Measurements from ENCODE around the gene LRBA. TPM values are rescaled to one million over a fixed set of nuclear protein-coding genes. Genes with fewer than 3 reads are reported as not detected.
A peak's percentile ranks its signal among the peaks of the same experiment; 100 is the strongest.

Gene LRBA
- total RNA-seq, 2 donors from 2014 or later, result 37.7 to 70.5 TPM

DNA sequence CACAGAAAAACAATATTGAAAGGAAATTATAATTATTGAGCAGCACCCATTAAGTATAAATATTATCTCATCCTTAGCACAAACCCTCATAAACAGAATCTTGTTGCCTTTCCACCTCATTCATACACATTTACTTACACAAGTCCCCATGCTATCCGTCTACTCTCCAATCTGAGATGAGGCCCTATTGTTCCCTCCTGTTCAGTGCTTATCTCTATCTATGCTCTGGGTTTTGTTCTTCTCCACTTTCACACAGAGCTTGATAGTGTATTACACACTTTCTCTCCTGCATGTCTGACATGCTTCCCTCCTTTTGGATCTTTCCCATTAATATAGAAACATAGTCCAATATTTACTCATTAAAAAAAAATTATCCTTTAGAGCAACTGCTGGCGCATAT, 671.3 kb downstream of the LRBA start:
- peaks cover 5 to 13% of the 10 kb centered on the region in 2 donors for H3K4me1 Mint-ChIP-seq (ENCODE audit: low read depth in 2 of 2)
- peaks cover 6% of the 10 kb centered on the region for H3K36me3 Mint-ChIP-seq
- H3K4me3 Mint-ChIP-seq, result no peak overlapping the region
- DNase-seq (ENCODE audit: low spot score), result no peak
- no peaks in the 10 kb centered on the region for H3K9me3 Mint-ChIP-seq
- H3K27ac Mint-ChIP-seq, result no peak overlapping the region
- no peaks in the 10 kb centered on the region for H3K27me3 Mint-ChIP-seq
- no peak for ATAC-seq

- Mint-ChIP-seq H3K9me3 (no peaks in the 10 kb centered on the region), H3K36me3 (peaks cover 6% of the 10 kb centered on the region), H3K4me3 (no peak overlapping the region), H3K27me3 (no peaks in the 10 kb centered on the region), H3K27ac (no peak overlapping the region), H3K4me1 (ENCODE audit: low read depth in 2 of 2) (peaks cover 1 to 7% of the 10 kb centered on the region in 2 donors)
- ATAC-seq, result no peak
- DNase-seq (ENCODE audit: low spot score), result no peak
Observed at GRCh38 chr4:150342945-150343344, 672.1 kb downstream of the LRBA start.

- DNase-seq (ENCODE audit: low spot score) (no peak), ATAC-seq (no peak)
- Mint-ChIP-seq H3K9me3 (no peaks in the 10 kb centered on the region), H3K27me3 (no peaks in the 10 kb centered on the region), H3K4me3 (no peak overlapping the region), H3K27ac (no peak overlapping the region), H3K4me1 (ENCODE audit: low read depth in 2 of 2) (no peaks in the 10 kb centered on the region), H3K36me3 (no peaks in the 10 kb centered on the region)
Observed at GRCh38 chr4:150337734-150338133, 677.4 kb downstream of the LRBA start.

- Mint-ChIP-seq H3K27me3 (no peaks in the 10 kb centered on the region), H3K4me1 (ENCODE audit: low read depth in 2 of 2) (no peaks in the 10 kb centered on the region), H3K36me3 (no peaks in the 10 kb centered on the region), H3K27ac (no peak overlapping the region), H3K4me3 (no peak overlapping the region), H3K9me3 (no peaks in the 10 kb centered on the region)
- no peak for ATAC-seq
- no peak for DNase-seq (ENCODE audit: low spot score)
Observed at GRCh38 chr4:150336676-150337412, 678.2 kb downstream of the LRBA start.

DNA sequence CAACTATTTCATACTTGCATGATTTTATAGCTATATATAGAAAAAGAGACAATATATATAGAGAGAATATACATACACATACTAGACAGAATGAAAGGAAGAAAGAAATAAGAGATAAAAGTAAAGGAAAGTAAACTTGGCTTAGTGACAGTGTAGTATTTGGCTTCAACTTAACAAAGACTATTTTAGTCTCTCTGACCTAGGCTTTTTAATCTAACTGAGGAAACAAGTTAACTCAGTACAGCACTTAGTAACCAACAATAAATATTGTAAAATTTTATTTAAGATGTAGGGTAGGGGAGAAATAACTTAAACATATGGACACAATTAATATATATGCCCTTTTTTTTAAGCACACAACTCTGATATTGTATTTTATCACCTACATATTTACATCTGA, 682.1 kb downstream of the LRBA start:
- Mint-ChIP-seq H3K9me3 (no peaks in the 10 kb centered on the region), H3K36me3 (no peaks in the 10 kb centered on the region), H3K27me3 (no peaks in the 10 kb centered on the region), H3K4me1 (ENCODE audit: low read depth in 2 of 2) (peaks cover 0 to 3% of the 10 kb centered on the region in 2 donors), H3K27ac (no peak overlapping the region), H3K4me3 (no peak overlapping the region)
- no peak for DNase-seq (ENCODE audit: low spot score)
- ATAC-seq, result no peak

GRCh38 chr4:150332086-150332485, 683.0 kb downstream of the LRBA start:
- Mint-ChIP-seq H3K36me3 (no peaks in the 10 kb centered on the region), H3K27ac (no peak overlapping the region)

GRCh38 chr4:150329373-150329772, 685.7 kb downstream of the LRBA start:
- H3K9me3 Mint-ChIP-seq, result no peaks in the 10 kb centered on the region

More at GRCh38 chr4:150332086-150332485, 683.0 kb downstream of the LRBA start:
- Mint-ChIP-seq H3K9me3 (no peaks in the 10 kb centered on the region), H3K4me3 (no peak overlapping the region), H3K27me3 (no peaks in the 10 kb centered on the region), H3K4me1 (ENCODE audit: low read depth in 2 of 2) (peaks cover 0 to 3% of the 10 kb centered on the region in 2 donors)
- ATAC-seq (no peak), DNase-seq (ENCODE audit: low spot score) (no peak)

GRCh38 chr4:150328496-150328895, 686.6 kb downstream of the LRBA start:
- peaks cover 0 to 6% of the 10 kb centered on the region in 2 donors for H3K4me1 Mint-ChIP-seq (ENCODE audit: low read depth in 2 of 2)
- peaks cover 4% of the 10 kb centered on the region for H3K36me3 Mint-ChIP-seq
- H3K9me3 Mint-ChIP-seq, result no peaks in the 10 kb centered on the region

More at GRCh38 chr4:150329373-150329772, 685.7 kb downstream of the LRBA start:
- no peak for ATAC-seq
- H3K27ac Mint-ChIP-seq, result no peak overlapping the region
- H3K36me3 Mint-ChIP-seq, result peaks cover 4% of the 10 kb centered on the region
- no peak for DNase-seq (ENCODE audit: low spot score)
- H3K4me3 Mint-ChIP-seq, result no peak overlapping the region
- H3K27me3 Mint-ChIP-seq, result no peaks in the 10 kb centered on the region
- peaks cover 0 to 6% of the 10 kb centered on the region in 2 donors for H3K4me1 Mint-ChIP-seq (ENCODE audit: low read depth in 2 of 2)

DNA sequence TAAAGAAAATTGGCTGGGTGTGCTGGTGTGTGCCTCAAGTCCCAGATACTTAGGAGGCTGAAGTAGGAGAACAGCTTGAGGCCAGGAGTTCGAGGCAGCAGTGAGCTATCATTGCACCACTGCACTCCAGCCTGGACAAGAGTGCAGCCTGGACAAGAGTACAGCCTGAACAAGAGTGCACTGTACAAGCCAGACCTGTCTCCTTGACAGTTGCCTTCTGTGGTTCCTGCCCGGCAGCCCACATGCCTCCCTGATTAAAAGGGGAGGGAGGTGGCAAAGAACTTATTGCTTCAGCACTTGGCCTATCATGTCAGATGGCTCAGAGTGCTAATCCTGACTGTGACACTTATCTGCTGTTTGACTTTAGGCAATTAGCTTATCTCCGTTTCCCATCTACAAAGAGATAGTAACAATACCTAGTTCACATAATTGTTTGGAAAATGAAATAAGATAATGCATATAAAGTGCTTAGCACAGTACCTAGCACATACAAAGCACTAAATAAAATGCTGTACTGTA, 687.8 kb downstream of the LRBA start:
- Mint-ChIP-seq H3K27me3 (no peaks in the 10 kb centered on the region), H3K27ac (no peak overlapping the region), H3K4me1 (ENCODE audit: low read depth in 2 of 2) (peaks cover 0 to 6% of the 10 kb centered on the region in 2 donors), H3K9me3 (no peaks in the 10 kb centered on the region), H3K4me3 (no peak overlapping the region), H3K36me3 (peaks cover 4% of the 10 kb centered on the region)
- no peak for DNase-seq (ENCODE audit: low spot score)
- ATAC-seq, result peak; percentile 6 to 24

More at GRCh38 chr4:150328496-150328895, 686.6 kb downstream of the LRBA start:
- DNase-seq (ENCODE audit: low spot score) (no peak), ATAC-seq (no peak)
- H3K27me3 Mint-ChIP-seq, result no peaks in the 10 kb centered on the region
- no peak overlapping the region for H3K4me3 Mint-ChIP-seq
- no peak overlapping the region for H3K27ac Mint-ChIP-seq

- H3K4me3 Mint-ChIP-seq, result no peak overlapping the region
- no peaks in the 10 kb centered on the region for H3K9me3 Mint-ChIP-seq
- peak overlapping the region in 1 of 2 donors; percentile 29 for H3K27ac Mint-ChIP-seq
- ATAC-seq (no peak), DNase-seq (ENCODE audit: low spot score) (no peak)
- H3K4me1 Mint-ChIP-seq (ENCODE audit: low read depth in 2 of 2), result peaks cover 0 to 8% of the 10 kb centered on the region in 2 donors
- peaks cover 9% of the 10 kb centered on the region for H3K36me3 Mint-ChIP-seq
- no peaks in the 10 kb centered on the region for H3K27me3 Mint-ChIP-seq
Observed at GRCh38 chr4:150325872-150326271, 689.2 kb downstream of the LRBA start.

DNA sequence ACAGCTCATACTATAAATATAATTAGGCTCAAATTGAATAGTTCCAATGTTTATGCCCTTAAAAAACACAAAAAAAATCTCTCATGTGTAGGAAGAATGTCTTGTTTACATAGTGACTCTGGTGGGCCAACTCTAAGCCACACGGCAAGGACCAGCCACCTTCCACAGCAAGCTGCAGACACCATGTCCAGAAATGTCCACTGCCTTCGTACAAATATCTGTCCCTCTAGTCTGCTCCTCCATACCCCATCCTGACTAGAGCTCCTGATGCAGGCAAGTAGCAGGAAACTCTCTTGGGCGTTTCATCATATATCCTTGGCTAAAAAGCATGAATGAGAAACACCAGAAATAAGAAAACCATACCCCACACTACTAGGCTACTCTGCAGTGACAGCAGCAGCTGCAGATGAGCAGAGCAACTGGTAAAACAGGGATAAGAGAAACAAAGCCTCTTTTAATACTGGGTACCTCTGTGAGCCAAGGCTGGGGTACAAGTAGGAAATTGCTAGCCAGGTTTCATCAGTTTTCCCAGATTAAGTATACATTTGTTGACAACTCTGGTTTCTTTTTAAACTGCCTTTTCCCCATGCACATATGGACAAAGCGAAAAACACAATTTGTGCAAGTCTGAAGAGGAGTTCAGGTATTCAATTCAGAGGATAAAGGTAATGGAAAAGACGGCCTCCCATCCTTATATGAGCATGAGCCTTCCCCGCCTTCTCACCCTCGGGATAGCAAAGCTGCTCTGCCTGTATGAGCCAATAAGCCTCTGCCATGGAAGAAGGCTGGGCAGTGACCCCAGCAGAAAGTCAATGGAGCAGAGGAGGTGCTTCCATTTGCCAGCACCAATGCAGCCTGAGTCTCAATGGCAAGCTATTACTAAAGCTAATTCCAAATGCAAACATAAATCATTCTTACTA, 691.4 kb downstream of the LRBA start:
- H3K27me3 Mint-ChIP-seq, result no peaks in the 10 kb centered on the region
- H3K4me3 Mint-ChIP-seq, result no peak overlapping the region
- H3K9me3 Mint-ChIP-seq, result no peaks in the 10 kb centered on the region
- H3K4me1 Mint-ChIP-seq (ENCODE audit: low read depth in 2 of 2), result peaks cover 0 to 5% of the 10 kb centered on the region in 2 donors
- DNase-seq (ENCODE audit: low spot score) (no peak), ATAC-seq (no peak)
- H3K27ac Mint-ChIP-seq, result no peak overlapping the region
- H3K36me3 Mint-ChIP-seq, result peaks cover 9% of the 10 kb centered on the region

- peaks cover 9% of the 10 kb centered on the region for H3K36me3 Mint-ChIP-seq
Observed at GRCh38 chr4:150322646-150323045, 692.4 kb downstream of the LRBA start.

DNA sequence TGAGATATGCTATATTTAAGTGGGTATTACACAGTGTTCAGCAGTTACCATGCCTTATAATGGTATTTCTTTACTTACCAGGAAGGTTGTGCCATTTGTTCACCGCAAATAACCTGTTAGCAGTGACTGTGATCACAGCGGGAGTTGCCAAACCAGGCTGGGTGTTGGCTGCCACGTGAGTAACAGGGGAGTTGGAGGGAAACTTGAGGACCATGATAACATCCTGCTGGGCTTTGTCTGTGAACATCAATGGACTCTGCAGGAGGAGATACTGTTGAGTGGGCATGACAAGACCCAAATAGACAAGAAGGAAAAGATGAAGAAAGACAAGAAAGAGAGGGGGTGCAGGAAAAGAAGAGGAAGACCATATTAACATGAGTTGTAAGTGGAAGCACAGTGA, 694.0 kb downstream of the LRBA start:
- DNase-seq (ENCODE audit: low spot score) (no peak), ATAC-seq (no peak)
- H3K27ac Mint-ChIP-seq, result no peak overlapping the region
- no peaks in the 10 kb centered on the region for H3K27me3 Mint-ChIP-seq
- H3K4me1 Mint-ChIP-seq (ENCODE audit: low read depth in 2 of 2), result peaks cover 4 to 7% of the 10 kb centered on the region in 2 donors
- H3K36me3 Mint-ChIP-seq, result peaks cover 9% of the 10 kb centered on the region
- H3K4me3 Mint-ChIP-seq, result no peak overlapping the region
- no peaks in the 10 kb centered on the region for H3K9me3 Mint-ChIP-seq

More at GRCh38 chr4:150322646-150323045, 692.4 kb downstream of the LRBA start:
- ATAC-seq (no peak), DNase-seq (ENCODE audit: low spot score) (no peak)
- peaks cover 0 to 5% of the 10 kb centered on the region in 2 donors for H3K4me1 Mint-ChIP-seq (ENCODE audit: low read depth in 2 of 2)
- no peaks in the 10 kb centered on the region for H3K9me3 Mint-ChIP-seq
- H3K27me3 Mint-ChIP-seq, result no peaks in the 10 kb centered on the region
- no peak overlapping the region for H3K27ac Mint-ChIP-seq
- H3K4me3 Mint-ChIP-seq, result no peak overlapping the region

GRCh38 chr4:150318971-150319370, 696.1 kb downstream of the LRBA start:
- no peak for ATAC-seq
- peaks cover 11% of the 10 kb centered on the region for H3K36me3 Mint-ChIP-seq
- peaks cover 3 to 7% of the 10 kb centered on the region in 2 donors for H3K4me1 Mint-ChIP-seq (ENCODE audit: low read depth in 2 of 2)
- H3K27ac Mint-ChIP-seq, result no peak overlapping the region
- DNase-seq (ENCODE audit: low spot score), result no peak
- H3K4me3 Mint-ChIP-seq, result no peak overlapping the region
- H3K27me3 Mint-ChIP-seq, result no peaks in the 10 kb centered on the region
- H3K9me3 Mint-ChIP-seq, result no peaks in the 10 kb centered on the region
